Measurements from ENCODE around the gene CST8.
"Not testable (repeated sequence)": the region's sequence is repeated elsewhere in the genome, so short reads cannot be mapped to it uniquely, and the experiment has no call there.

CST8 gene, protein sequence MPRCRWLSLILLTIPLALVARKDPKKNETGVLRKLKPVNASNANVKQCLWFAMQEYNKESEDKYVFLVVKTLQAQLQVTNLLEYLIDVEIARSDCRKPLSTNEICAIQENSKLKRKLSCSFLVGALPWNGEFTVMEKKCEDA

DNA sequence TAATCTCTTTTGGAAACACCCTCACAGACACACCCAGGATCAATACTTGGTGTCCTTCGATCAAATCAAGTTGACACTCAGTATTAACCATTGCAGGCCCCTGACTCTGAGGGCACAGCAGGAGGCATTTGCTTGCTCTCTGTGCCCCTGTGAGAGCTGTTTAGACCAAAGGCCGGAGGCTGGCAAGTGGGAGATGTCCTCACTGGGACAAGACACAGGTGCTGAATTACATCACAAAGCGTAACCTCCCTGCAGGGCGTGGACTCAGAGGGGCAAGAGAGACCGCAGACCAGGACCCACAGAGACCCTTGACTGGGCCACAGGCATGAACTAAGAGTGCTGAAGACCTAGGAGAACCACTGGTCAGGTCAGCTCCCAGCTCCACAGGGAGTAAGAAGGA is at the start of gene CST8:
Gene CST8 (plus strand): TSS at position 301 of the 400 bp plus-strand sequence. CDS start 551 bp downstream, outside the sequence.
- DNase-seq (ENCODE audit: low read depth in 4 of 4, low spot score in 1 of 4), result no peak

DNA sequence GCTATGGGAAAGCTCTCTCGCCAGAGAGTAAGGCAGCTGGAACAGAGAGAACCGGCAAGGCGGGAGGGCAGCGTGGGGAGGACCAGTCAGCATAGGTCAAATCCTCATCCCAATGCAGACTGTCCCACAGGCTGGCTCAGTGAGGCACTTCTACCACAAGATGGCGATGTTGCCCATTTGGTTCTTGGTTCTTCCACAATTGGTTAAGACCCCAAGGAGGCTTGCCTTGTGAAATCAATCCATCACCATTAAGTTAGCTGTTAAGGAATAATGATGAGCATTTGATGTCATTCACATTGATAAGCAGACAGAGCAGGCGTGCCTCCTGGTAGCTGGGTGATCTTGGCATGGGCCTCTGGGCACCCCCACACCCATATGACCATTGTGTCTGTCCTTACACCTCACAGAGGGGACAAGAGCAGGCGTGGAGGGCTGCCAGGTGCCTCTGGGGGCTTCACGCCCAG is 49.0 kb upstream of the CST8 start:
- DNase-seq (ENCODE audit: low read depth in 4 of 4, low spot score in 1 of 4), result peak; percentile 36 to 43 (median 40)

DNA sequence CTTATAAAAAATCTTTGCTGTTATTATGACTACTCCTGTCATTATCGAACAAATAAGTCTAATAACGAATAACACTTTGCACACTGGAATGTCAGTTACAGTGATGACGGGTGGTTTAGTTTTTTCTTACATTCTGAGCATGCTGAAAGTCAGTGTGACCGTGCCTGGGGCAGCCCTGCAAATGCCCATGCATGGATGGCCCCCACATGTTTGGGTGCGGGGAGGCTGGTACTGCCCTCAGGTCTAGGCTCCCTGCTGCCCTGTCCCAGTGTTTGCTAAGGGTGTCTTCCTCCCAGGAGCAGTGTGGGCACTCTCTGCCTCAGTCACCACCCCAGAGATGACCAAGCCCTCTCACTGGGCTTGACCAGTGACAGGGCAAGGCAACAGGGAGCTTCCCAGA is 48.5 kb upstream of the CST8 start:
- DNase-seq (ENCODE audit: low read depth in 4 of 4, low spot score in 1 of 4), result no peak

DNA sequence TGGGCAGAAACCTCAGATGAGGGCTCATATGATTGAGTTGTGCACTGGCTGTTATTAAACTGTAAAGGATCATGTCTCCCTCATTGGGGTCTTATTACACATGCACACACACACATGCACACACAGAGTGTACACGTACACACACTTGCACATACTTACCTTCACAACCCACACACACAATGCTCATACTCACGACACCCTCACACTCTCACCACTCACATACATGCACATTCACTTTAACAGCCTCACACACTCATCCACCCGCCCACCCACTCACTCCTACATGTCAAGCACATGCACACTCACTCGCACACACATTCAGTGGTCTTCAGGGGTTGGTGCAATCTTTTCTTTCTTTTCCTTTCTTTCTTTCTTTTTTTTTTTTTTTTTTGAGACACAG is 46.1 kb upstream of the CST8 start:
- no peak for DNase-seq (ENCODE audit: low read depth in 4 of 4, low spot score in 1 of 4)

DNA sequence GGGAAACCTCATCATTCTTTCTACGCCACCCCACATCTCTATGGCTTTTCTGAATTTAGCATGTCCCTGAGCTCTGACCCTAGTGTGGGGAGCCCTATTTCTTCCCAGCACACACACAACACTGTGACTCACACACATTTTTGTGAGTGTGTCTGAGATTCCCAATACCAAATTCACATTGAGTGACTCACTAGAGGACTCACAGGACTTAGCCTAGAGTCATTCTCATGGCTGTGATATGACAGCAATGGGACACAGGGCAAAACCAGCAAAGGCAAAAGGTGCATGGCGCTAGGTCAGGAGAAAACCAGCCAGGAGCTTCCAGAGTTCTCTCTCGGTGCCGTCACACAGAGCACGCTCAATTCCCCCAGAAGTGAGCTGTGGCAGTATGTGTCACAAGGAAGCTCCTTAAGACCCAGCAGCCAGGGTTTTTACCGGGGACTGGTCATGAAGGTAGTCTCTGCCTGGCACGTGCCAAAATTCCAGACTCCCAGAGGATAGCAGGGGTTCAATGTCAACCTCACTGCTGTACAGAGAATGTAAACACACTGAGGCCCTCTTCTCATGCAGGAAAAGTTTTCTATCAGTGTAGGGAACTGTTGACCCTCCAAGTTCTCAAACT is 45.2 kb upstream of the CST8 start:
- no peak for DNase-seq (ENCODE audit: low read depth in 4 of 4, low spot score in 1 of 4)

DNA sequence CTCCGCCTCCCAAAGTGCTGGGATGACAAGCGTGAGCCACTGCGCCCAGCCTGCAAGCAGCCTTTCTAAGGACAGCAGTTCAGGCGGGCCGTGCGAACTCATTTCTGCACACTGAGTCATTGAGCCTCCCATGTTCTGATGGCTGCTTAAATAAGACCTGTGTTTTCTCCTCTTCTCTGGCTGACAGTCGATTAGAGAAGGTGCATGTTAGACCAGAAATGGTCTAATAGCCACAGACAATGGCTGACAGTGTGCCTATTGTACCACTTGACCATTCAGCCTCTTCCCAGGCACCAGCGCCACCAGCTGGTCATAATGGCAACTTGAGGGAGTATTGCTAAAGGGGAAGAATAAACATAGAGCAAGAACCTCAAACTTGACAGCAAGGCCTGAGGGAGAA is 44.4 kb upstream of the CST8 start:
- no peak for DNase-seq (ENCODE audit: low read depth in 4 of 4, low spot score in 1 of 4)

DNA sequence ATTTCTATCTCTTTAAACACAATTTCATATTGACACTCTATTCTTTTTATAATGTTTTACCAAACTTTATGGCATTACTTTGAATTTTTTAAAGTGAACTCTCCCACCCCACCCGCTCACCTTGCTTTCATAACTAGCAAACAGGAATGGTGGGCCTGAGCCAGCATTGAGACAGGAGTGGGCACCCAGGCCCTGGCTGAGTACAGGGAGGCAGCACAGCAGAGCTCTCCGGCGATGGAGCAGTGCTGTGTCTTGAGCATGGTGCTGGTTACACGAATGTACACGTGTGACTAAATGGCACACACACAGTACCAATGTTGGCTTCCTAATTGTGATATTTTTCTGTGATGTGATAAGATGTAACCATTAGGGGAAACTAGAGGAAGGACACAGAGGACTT is 42.8 kb upstream of the CST8 start:
- no peak for DNase-seq (ENCODE audit: low read depth in 4 of 4, low spot score in 1 of 4)

DNA sequence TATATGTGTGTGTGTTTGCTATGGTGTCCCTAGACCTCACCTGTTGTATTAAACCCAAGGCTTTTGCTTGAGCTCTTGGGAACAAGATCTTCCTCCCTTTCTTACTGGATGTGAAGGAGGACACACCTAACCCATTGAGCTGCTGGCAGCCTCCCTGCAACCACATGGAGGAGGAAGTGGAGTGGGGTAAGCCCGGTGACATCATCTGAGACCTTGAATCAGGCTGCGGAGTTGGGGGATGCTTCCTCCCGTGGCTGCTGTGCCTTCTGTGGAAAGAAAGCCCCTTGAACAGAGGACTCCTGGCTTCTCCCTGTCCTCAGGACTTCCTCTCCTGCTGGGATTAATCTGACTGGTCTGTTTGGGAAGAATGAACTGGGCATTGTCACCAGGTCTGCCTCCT is 41.5 kb upstream of the CST8 start:
- no peak for DNase-seq (ENCODE audit: low read depth in 4 of 4, low spot score in 1 of 4)

DNA sequence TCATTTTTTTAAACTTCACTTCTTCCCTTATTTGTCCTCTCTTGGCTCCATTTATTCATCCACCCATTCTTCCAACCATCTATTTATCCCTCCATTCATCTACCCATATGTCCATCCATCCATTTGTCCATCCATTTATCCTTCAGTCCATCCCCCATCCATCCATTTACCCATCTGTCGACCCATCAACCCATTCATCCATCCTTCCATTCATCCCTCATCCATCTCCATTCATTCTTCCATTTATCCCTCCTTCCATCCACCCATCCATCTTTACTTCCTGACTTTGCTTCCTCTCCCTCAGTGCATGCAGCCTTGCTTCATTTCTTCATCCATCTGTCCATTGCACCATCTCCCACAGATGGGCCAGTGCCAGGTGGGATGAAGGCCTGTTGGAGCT is 40.0 kb upstream of the CST8 start:
- DNase-seq (ENCODE audit: low read depth in 4 of 4, low spot score in 1 of 4), result no peak

DNA sequence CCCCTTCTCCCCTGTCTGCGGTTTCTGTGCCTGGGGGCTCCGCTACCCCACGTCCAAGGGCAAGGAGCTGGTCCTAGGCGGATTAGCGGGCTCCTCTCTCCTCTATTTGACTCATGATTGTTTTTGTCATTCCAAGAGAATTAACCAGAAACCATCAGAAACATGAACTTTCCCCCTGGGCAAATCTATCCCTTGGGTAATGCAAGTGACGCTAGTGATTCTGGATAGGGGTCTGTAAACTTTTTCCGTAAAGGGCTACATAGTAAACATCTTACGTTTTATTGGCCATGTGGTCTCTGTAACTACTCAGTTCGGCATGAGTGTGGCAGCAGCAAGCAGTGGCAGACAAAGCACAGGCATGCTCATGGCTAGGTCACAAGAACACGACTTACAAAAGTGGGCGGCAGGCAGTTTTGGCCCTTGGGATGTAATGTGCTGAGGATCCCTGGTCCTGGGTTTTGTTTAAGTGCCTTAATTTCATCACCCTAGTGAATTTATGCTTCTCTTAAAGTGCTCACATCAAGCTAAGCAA is 38.9 kb upstream of the CST8 start:
- DNase-seq (ENCODE audit: low read depth in 4 of 4, low spot score in 1 of 4), result no peak

DNA sequence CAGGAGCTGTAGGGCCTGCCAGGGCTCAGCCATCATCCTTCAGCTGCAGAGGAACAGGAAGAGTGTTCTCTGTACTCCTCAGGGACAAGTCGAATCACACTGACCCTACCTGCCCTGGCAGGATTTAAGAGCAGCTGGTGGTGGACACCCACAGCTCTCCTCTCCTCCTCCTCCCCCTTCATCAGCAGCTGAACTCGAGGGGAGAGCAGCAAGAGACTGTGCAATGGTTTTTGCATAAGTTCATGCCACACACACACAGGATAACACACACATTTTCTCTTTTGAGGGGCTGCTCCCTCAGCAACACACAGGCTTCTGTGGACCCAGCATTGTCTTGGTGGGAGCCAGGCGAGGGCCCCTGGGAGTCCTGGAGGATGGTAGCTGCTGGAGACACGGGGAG is 38.1 kb upstream of the CST8 start, which contains the start of gene CST11:
Gene CST11 (minus strand): TSS at position 101 of the 400 bp plus-strand sequence. CDS start 65 bp downstream, at position 36.
- DNase-seq (ENCODE audit: low read depth in 4 of 4, low spot score in 1 of 4), result no peak

DNA sequence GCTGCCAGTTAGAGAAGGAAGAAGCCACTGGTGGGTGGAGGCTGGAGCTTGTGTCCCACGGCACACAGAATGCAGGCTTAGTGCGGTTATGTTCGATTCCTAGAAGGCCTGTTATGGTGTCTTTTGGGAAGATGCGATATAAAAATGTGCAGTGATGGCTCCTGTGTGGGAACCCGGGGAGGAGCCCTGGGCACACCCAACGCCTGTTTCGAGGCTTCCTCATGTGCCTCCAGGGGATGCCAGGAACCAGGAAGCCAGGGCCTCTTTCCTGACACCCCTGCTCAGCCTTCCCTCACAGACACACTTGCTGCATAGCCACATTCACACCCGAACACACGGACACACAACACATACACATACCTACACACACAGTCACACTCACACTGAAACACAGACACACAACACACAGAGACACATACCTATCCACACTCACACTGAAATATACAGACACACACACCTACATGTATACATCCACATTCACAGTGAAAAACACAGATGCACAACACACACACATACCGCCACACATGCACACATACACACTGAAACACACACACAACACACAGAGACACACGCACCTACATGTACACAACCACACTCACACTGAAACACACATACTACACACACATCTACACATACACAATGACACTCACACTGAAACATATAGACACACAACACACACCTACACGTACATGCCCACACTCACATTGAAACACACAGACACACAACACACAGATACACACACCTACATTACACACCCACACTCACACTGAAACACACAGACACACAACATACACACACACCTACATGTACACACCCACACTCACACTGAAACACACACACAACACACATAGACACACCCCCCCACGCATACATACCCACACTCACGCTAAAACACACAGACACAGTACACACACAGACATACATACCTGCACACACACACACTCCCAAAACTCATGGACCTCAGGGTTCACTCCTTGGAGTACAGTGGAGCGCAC is 37.1 kb upstream of the CST8 start:
- no peak for DNase-seq (ENCODE audit: low read depth in 4 of 4, low spot score in 1 of 4)

DNA sequence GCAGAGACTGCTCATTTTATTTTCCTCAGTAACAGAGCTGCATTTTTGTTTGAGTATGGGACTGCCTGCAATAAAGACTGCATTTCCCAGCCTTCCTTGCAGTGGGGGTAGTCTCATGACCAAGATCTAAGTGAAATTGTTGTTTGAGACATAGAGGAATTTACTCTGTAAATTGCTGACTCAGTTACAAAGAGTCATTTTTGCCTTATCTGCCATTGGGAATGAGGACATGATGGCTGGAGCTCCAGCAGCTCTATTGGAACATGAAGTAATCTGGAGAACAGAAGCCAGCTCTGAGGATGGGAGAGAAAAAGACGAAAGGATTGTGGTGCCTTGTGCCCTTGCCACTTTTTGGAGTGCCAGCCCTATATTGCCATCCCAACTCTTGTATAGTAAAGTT is 36.1 kb upstream of the CST8 start:
- no peak for DNase-seq (ENCODE audit: low read depth in 4 of 4, low spot score in 1 of 4)

DNA sequence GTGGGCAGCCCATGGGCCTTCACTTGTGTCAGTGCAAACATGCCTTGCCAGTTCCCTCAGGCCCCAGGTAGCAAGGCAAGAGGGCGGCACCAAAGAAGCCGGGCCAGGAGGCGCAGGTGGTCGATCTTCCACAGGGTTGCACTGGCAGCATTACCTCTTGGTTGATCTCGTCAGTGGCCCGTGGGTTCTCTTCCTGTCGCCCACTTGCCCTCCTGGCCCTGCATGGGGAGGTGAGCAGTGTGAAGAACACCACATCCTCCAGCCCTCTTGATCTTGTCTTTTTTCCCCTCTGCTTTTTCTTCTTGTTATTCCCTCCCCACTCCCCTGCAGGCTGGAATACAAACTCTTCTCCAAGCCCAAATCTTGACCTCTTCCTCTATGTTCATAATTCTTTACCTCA is 35.3 kb upstream of the CST8 start:
- DNase-seq (ENCODE audit: low read depth in 4 of 4, low spot score in 1 of 4), result no peak

DNA sequence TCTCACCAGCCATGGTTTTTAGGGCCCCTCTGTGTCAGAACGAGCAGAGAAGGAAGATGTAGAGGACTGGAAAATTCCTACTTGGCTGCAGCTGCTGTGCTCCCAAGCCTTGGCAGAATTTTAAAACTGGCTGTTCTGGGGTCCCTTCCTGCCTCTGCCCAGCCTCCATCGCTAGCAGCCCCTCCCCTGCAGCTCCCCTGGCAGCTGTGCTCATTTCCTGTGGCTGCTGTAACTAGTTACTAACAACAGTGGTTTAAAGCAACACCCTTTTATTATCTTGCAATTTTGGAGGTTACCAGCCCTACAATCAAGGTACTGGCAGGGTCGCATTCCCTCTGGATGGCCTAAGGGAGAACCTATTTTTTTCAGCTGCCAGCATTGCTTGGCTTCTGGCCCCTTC is 34.5 kb upstream of the CST8 start:
- DNase-seq (ENCODE audit: low read depth in 4 of 4, low spot score in 1 of 4), result no peak

DNA sequence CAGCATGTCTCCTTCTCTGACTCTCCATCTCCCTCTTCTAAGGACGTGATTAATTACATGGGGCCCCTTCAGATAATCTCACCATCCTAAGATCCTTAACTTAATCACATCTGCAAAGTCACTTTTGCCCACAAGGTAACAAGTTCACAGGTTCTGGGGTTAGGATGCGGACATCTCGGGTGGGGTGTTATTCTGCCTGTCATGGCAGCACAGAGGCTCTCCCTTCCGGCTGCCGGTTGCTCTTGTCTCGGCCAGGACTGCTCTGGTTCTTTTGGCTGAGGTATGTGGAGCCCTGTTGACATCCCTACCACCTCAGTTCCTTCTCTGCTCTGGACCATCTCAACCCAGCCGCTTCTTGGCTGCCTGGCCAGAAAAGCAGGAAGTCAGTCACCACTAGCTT is 34.0 kb upstream of the CST8 start:
- no peak for DNase-seq (ENCODE audit: low read depth in 4 of 4, low spot score in 1 of 4)

DNA sequence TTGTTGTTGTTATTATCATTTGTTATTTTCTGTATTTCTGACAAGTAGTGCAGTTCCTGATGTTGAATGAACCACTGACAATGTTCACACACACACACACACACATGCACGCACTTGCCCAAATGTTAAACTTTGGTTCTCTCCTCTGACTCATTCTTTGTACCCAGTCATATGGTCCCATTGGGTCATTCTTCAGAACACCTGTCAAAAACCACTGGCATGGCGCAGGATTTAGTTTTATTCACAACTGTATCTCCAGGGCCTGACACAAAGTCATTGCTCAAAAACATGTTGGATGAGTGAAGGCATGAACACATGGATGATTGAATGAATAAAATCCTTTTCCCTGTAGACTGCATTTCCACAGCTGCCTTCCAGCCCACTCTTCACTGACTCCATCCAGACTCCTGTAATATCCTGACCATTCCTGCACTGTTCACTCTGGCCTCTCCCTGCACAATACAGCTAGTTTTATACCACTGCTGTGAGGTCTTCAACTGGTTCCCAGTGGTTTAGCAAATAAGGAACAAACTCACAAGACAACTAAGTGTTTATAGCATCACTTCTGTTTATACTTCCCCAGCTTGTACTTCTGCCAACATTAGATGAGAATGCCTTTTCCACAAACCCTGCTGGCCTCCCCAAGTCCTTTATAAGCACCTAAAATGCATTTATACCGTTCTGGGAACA is 31.3 kb upstream of the CST8 start:
- DNase-seq (ENCODE audit: low read depth in 4 of 4, low spot score in 1 of 4), result no peak

DNA sequence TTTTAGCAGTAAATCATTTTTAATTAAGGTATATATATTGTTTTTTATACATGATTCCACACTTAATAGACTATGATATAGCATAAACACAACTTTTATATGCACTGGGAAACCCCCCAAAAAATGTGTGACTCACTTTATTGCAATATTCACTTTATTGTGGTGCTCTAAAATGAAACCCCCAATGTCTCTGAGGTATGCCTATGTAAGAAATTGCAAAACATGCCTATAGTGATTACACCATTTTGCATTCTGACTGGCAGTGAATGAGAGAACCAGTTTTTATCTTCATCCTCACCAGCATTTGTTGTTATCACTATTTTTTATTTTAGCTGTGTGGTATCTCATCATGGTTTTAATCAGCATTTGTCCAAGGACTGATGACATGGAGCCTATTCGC is 29.7 kb upstream of the CST8 start:
- no peak for DNase-seq (ENCODE audit: low read depth in 4 of 4, low spot score in 1 of 4)

DNA sequence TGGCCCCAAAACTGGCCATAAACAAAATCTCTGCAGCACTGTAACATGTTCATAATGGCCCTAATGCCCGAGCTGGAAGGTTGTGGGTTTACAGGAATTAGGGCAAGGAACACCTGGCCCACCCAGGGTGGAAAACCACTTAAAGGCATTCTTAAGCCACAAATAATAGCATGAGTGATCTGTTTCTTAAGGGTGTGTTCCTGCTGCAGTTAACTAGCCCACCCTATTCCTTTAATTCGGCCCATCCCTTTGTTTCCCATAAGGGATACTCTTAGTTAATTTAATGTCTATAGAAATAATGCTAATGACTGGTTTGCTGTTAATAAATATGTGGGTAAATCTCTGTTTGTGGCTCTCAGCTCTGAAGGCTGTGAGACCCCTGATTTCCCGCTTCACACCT is 24.0 kb upstream of the CST8 start:
- not testable (repeated sequence) for DNase-seq (ENCODE audit: low read depth in 4 of 4, low spot score in 1 of 4)

DNA sequence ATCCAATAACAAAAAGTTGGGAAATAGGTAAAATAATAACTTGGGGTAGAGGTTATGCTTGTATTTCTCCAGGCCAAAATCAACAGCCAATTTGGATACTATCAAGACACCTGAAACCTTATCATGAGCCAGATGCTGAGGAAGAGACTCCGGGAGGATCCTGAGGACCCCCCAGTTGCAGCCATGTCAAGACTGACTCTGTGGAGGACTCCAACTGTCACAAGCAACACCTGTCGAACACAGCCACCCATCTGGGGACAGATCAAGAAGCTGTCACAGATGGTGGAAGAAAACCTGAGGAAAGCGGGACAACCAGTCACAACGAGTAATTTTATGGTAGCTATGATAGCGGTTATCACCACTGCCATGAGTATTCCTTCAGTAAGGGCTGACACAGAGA is 18.6 kb upstream of the CST8 start:
- not testable (repeated sequence) for DNase-seq (ENCODE audit: low read depth in 4 of 4, low spot score in 1 of 4)

DNA sequence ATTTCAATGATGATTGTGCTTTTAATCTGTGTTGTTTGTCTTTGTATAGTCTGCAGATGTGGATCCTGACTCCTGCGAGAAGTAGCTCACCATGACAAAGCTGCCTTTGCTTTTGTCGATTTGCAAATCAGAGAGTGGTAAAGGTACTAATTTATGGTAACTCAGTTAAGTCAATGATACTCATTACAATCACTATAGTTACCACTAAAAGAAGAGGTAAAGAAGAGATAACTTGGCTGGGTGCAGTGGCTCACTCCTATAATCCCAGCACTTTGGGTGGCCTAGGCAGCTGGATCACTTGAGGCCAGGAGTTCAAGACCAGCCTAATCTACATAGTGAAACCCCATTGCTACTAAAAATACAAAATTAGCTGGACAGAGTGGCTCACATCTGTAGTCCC is 17.6 kb upstream of the CST8 start:
- not testable (repeated sequence) for DNase-seq (ENCODE audit: low read depth in 4 of 4, low spot score in 1 of 4)
